Measurements from ENCODE around the gene A2ML1. TPM values are rescaled to one million over a fixed set of nuclear protein-coding genes. Genes with fewer than 3 reads are reported as not detected.
"Not testable (repeated sequence)": the region's sequence is repeated elsewhere in the genome, so short reads cannot be mapped to it uniquely, and the experiment has no call there.

Gene A2ML1
- total RNA-seq, 1 donor from 2014 or later, result not detected

GRCh38 chr12:8849876-8850275 lies 27.5 kb downstream of the A2ML1 start:
- intact Hi-C loops (cut with micrococcal nuclease), result no loop called here

GRCh38 chr12:8852119-8852518 lies 29.7 kb downstream of the A2ML1 start:
- intact Hi-C loops (cut with micrococcal nuclease), result no loop called here

- intact Hi-C loops (cut with micrococcal nuclease), result no loop called here
These were observed 33.5 kb downstream of the A2ML1 start for GRCh38 chr12:8855891-8856290.

GRCh38 chr12:8859448-8859847 lies 37.0 kb downstream of the A2ML1 start:
- intact Hi-C loops (cut with micrococcal nuclease), result not testable (repeated sequence)

GRCh38 chr12:8860165-8860961 lies 37.9 kb downstream of the A2ML1 start:
- intact Hi-C loops (cut with micrococcal nuclease), result no loop called here

- intact Hi-C loops (cut with micrococcal nuclease), result no loop called here
These were observed 44.0 kb downstream of the A2ML1 start for GRCh38 chr12:8866429-8866828.

- intact Hi-C loops (cut with micrococcal nuclease), result no loop called here
These were observed 44.6 kb downstream of the A2ML1 start for GRCh38 chr12:8867009-8867408.

- intact Hi-C loops (cut with micrococcal nuclease), result no loop called here
These were observed 45.4 kb downstream of the A2ML1 start for GRCh38 chr12:8867786-8868185.

GRCh38 chr12:8870586-8870985 lies 48.2 kb downstream of the A2ML1 start:
- intact Hi-C loops (cut with micrococcal nuclease), result no loop called here

- intact Hi-C loops (cut with micrococcal nuclease), result no loop called here
These were observed 48.6 kb downstream of the A2ML1 start for GRCh38 chr12:8871068-8871467.

- intact Hi-C loops (cut with micrococcal nuclease), result no loop called here
These were observed 54.5 kb downstream of the A2ML1 start for GRCh38 chr12:8876887-8877286.

GRCh38 chr12:8886502-8887284 lies 64.3 kb downstream of the A2ML1 start:
- intact Hi-C loops (cut with micrococcal nuclease), result no loop called here

- intact Hi-C loops (cut with micrococcal nuclease), result no loop called here
These were observed 64.9 kb downstream of the A2ML1 start for GRCh38 chr12:8887285-8887715.

GRCh38 chr12:8890313-8891085 lies 68.1 kb downstream of the A2ML1 start:
- intact Hi-C loops (cut with micrococcal nuclease), result loop anchor here (2.0 kb wide), 2 partner anchors 208 to 346 kb away; no protein-coding TSS in a partner anchor

GRCh38 chr12:8891976-8892375 lies 69.6 kb downstream of the A2ML1 start:
- intact Hi-C loops (cut with micrococcal nuclease), result loop anchor here (2.0 kb wide), 2 partner anchors 209 to 347 kb away; no protein-coding TSS in a partner anchor

GRCh38 chr12:8894378-8894777 lies 72.0 kb downstream of the A2ML1 start:
- intact Hi-C loops (cut with micrococcal nuclease), result no loop called here

- intact Hi-C loops (cut with micrococcal nuclease), result no loop called here
These were observed 72.6 kb downstream of the A2ML1 start for GRCh38 chr12:8894986-8895385.

GRCh38 chr12:8897081-8897480 lies 74.7 kb downstream of the A2ML1 start:
- intact Hi-C loops (cut with micrococcal nuclease), result no loop called here

- intact Hi-C loops (cut with micrococcal nuclease), result no loop called here
These were observed 77.4 kb downstream of the A2ML1 start for GRCh38 chr12:8899830-8900229.

- intact Hi-C loops (cut with micrococcal nuclease), result not testable (repeated sequence)
These were observed 80.3 kb downstream of the A2ML1 start for GRCh38 chr12:8902703-8903102.

GRCh38 chr12:8903646-8904045 lies 81.2 kb downstream of the A2ML1 start:
- intact Hi-C loops (cut with micrococcal nuclease), result no loop called here

GRCh38 chr12:8904665-8905064 lies 82.2 kb downstream of the A2ML1 start:
- intact Hi-C loops (cut with micrococcal nuclease), result no loop called here

Measured in T-helper 2 cell treated with Interferon-gamma antibody and Interleukin-4, amounts not matched to agents 100 ng/mL and 5 ng/mL, for 36 hours (primary cell).